Central memory CD8-positive, alpha-beta T cell (primary cell): ENCODE measurements around the gene SPRN.
A peak's percentile ranks its signal among the peaks of the same experiment; 100 is the strongest.
"Not testable (repeated sequence)": the region's sequence is repeated elsewhere in the genome, so short reads cannot be mapped to it uniquely, and the experiment has no call there.

Experiments
- ATAC-seq: fragments of 150-1000 bp; cut with Tn5 transposase; replicated peaks from 2 replicates; pipeline ENCODE4 v1.10.0; 2022; ENCODE audit warnings: mild to moderate bottlenecking, moderate FRiP score, moderate number of reproducible peaks; ENCODE audit not compliant: poor library complexity, severe bottlenecking; ENCODE audit errors: extremely low read depth
- DNase-seq, 2 donors: peaks; one replicate each; pipeline ENCODE4 v3.0.0; 2021; ENCODE audit warnings: low spot score in 2 of 2
- H3K27ac Mint-ChIP-seq: one replicate; pipeline ENCODE4 v1.8.0; 2022; ENCODE audit warnings: low read depth, mild to moderate bottlenecking, moderate library complexity, mixed read lengths
- H3K27me3 Mint-ChIP-seq: one replicate; pipeline ENCODE4 v1.8.0; 2022; ENCODE audit warnings: mixed read lengths
- H3K36me3 Mint-ChIP-seq: one replicate; pipeline ENCODE4 v1.8.0; 2022; ENCODE audit warnings: mild to moderate bottlenecking, moderate library complexity, mixed read lengths; ENCODE audit not compliant: insufficient read depth
- H3K4me1 Mint-ChIP-seq: one replicate; pipeline ENCODE4 v1.8.0; 2022; ENCODE audit warnings: mixed read lengths
- H3K4me3 Mint-ChIP-seq: one replicate; pipeline ENCODE4 v1.8.0; 2022; ENCODE audit warnings: mild to moderate bottlenecking, moderate library complexity, mixed read lengths
- H3K9me3 Mint-ChIP-seq: one replicate; pipeline ENCODE4 v1.8.0; 2022; ENCODE audit warnings: mixed read lengths

SPRN gene, protein sequence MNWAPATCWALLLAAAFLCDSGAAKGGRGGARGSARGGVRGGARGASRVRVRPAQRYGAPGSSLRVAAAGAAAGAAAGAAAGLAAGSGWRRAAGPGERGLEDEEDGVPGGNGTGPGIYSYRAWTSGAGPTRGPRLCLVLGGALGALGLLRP

DNA sequence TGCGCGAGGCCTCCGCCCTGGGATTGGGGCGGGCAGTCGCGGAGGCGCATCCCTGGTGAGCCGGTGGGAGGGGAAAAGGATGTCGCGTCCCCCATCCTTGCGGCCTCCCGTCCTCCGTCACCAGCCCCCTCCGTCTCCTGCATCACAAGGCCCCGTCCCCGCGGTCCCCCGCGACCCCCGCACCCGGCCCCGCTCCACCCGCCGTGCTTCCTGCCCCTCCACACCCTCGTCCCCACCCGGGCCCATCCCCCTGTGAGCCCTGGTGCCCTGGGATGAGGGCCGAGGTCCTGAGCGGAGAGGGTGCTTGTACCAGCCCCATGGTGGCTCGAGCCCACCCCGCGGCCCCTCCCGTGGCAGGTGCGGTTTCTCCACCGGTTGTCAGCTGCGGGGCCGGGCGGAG, at the start of gene SPRN:
TSS of gene SPRN (minus strand) at position 25 of the 400 bp plus-strand sequence. CDS start 944 bp downstream, outside the sequence.
- H3K27ac Mint-ChIP-seq, ATAC-seq, H3K36me3 Mint-ChIP-seq, H3K27me3 Mint-ChIP-seq, H3K4me1 Mint-ChIP-seq, H3K9me3 Mint-ChIP-seq, DNase-seq: not testable (repeated sequence)
- peak within 1 kb of the TSS; percentile 25 for H3K4me3 Mint-ChIP-seq

DNA sequence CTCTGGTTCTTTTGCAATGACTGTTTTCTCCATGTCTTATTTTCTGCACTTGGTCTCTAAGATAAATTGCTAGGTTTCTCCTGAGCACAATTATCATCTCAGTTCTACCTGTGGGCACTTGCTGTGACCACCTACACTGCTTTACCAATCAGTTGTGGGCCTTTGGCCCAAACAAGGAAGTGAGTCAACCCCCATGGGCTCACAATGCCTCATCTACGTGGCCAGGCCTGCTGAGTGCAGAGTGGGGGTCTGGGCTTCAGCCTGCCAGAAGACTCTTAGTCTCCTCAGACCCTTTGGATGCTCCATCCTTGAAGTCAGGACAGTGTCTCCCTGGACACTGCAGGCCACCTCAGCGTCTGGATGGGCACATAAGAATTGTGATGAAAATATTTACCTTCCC, 49.6 kb upstream of the SPRN start:
- Mint-ChIP-seq H3K27ac (no peak overlapping the region), H3K4me3 (no peak overlapping the region), H3K36me3 (no peaks in the 10 kb centered on the region), H3K9me3 (no peaks in the 10 kb centered on the region), H3K4me1 (peaks cover 14% of the 10 kb centered on the region), H3K27me3 (no peaks in the 10 kb centered on the region)
- ATAC-seq (no peak), DNase-seq (no peak)

DNA sequence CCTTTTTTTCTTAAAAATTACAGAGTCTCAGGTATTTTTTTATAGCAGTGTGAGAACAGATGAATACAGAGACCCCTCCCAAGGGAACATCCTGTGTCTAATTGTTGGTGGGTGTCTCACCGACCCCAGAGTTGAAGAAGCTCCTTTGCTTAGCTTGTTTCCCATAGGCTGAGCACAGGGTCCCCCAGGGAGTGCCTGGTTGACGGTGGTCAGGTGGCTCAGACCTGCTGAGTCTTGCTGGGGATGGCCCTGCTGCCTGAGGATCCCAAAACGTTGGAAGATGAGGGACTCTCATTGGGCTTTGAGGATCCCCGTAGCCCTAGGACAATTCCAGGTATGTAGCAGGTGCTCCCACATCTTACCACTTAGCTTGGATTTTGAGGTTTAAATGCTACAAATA, 48.8 kb upstream of the SPRN start:
- Mint-ChIP-seq H3K4me3 (no peak overlapping the region), H3K27me3 (no peaks in the 10 kb centered on the region), H3K36me3 (no peaks in the 10 kb centered on the region), H3K27ac (no peak overlapping the region), H3K9me3 (no peaks in the 10 kb centered on the region), H3K4me1 (peaks cover 14% of the 10 kb centered on the region)
- no peak for DNase-seq
- no peak for ATAC-seq

DNA sequence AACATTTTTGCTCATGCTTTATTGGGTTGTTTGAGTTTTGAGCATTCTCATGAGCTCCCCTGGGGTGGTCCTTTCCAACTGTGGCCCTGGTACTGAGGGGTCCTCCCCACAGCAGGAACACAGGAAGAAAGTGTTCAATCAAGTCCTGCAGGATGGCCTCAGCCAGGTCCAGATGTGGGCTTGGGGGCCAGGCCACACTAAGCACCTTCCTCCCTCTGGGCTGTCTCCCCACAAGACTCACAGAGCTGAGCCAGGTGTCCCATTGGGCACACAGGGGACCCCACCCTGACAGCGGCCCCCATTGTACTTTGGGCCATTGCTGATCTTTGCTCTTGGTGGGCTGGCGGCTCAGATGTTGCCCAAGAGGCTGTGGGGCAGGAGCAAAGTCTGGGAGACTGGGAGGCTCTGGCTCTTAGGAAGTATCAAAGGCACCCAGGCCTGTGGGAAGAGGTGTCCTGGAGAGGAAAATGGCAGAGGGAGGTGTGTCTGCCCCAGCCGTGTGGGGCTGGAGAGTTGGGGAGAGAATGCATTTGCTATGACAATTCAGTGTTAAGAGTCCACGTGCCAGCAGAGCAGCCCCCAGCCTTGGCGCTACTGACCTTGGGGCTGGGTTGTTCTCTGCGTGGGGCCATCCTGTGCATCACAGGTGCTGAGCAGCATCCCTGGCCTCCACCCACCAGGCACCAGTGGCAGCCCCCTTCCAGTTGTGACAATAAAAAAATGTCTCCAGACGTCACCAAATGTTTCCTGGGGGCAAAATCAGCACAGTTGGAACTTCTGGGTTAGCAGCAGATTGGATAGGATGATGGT, 47.1 kb upstream of the SPRN start:
- peaks cover 14% of the 10 kb centered on the region for H3K4me1 Mint-ChIP-seq
- peak overlapping the region; percentile 55 for H3K27ac Mint-ChIP-seq
- H3K27me3 Mint-ChIP-seq: no peaks in the 10 kb centered on the region
- DNase-seq (no peak), ATAC-seq (no peak)
- H3K4me3 Mint-ChIP-seq: no peak overlapping the region
- no peaks in the 10 kb centered on the region for H3K36me3 Mint-ChIP-seq
- H3K9me3 Mint-ChIP-seq: no peaks in the 10 kb centered on the region

DNA sequence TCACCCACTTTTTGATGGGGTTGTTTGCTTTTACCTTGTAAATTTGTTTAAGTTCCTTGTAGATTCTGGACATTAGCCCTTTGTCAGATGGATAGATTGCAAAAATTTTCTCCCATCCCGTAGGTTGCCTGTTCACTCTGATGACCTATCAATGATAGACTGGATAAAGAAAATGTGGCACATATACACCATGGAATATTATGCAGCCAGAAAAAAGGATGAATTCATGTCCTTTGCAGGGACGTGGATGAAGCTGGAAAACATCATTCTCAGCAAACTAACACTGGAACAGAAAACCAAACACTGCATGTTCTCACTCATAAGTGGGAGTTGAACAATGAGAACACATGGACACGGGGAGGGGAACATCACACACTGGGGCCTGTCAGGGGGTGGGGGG, 44.8 kb upstream of the SPRN start:
- H3K4me1 Mint-ChIP-seq, H3K27ac Mint-ChIP-seq, H3K36me3 Mint-ChIP-seq, DNase-seq, H3K27me3 Mint-ChIP-seq, H3K4me3 Mint-ChIP-seq, ATAC-seq, H3K9me3 Mint-ChIP-seq: not testable (repeated sequence)

DNA sequence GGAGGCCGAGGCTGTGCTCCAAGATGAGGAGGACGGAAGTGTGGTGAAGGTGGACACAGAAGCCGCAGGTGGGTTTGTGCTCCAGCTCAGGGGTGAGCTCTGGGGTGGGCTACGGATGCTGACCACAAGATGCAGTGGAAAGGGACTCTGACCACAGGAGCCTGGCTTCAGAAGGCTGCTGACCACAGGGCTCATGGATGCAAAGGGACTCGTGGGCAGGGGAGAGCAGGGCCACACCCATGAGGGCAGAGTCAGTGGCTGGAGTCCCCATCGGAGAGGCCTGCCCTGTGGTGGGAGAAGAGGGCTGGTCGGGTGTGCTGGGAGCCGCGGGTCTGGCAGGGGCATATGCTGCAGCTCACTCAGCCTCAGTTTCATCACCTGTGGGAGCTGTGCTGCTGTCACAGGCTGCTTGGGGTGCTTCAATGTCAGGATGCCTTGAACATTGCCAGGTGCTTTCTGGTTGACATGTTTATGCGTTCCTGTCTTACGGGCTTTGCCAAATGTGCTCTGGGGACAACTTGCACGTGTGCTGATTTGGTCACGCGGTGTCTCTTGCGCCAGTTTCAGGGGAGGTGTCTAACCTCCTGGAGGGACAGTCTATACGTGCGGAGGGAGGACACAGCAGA, 43.0 kb upstream of the SPRN start:
- Mint-ChIP-seq H3K36me3 (no peaks in the 10 kb centered on the region), H3K4me1 (no peaks in the 10 kb centered on the region)
- ATAC-seq: no peak

DNA sequence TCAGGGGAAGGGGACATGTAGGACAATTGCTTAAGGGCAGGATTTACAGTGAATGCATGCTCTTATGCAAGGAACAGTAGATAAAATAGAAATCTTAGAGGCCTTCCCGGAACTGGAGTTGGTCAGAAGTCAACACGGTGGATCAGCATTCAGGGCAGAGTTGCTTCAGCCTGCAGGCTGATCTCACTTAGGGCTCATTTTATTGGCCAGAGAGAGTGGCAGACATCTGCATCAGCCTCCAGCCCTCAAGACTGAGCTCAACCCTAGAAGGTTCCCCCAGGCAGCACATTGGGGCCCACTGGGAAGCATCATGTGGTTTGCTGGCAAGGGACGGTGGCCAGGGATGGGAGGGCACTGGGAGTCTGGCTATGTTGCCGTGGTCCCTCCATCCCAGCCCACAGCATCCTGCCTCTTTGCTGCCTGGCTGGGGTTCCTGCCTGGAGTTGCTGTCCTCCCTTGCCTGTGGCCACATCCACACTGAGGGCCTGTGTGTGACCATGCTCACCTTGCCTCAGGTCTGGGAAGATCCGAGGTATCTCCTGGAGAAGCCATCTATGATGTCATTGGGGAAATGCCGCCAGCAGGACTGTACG, 42.4 kb upstream of the SPRN start:
- peak in 1 of 2 donors; percentile 6 for DNase-seq
- Mint-ChIP-seq H3K4me3 (no peak overlapping the region), H3K27me3 (no peaks in the 10 kb centered on the region), H3K4me1 (no peaks in the 10 kb centered on the region), H3K9me3 (no peaks in the 10 kb centered on the region), H3K27ac (no peak overlapping the region), H3K36me3 (no peaks in the 10 kb centered on the region)
- no peak for ATAC-seq

More for the DNA sequence above, 43.0 kb upstream of the SPRN start:
- no peak overlapping the region for H3K4me3 Mint-ChIP-seq
- no peak for DNase-seq
- no peaks in the 10 kb centered on the region for H3K9me3 Mint-ChIP-seq
- H3K27ac Mint-ChIP-seq: no peak overlapping the region
- H3K27me3 Mint-ChIP-seq: no peaks in the 10 kb centered on the region

DNA sequence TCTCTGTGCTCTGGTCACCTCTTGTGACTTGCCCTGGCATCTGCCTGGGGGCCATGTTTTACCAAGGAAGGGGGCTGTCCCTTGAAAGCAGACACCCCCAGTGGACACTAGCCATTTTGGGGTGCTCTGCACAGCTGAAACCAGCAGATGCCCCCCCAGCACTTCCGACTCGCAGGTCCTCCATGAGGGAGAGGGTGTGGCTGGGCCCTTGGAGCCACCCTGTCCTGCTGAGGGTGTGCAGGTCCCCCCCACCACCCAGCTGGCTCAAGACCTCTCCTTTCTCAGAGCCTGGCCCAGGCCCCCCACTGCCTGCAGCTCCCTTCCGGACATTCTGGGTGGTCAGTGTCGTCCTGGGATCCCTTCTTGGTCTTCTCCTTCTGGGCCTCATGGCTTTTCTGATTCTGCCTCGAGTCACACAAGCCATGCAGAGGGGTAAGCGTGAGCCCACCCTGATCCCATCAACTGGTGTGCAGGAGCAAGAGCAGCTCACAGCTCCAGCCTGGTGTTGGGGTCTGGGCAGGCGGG, 41.6 kb upstream of the SPRN start:
- no peak for ATAC-seq
- Mint-ChIP-seq H3K4me3 (no peak overlapping the region), H3K27ac (no peak overlapping the region), H3K9me3 (no peaks in the 10 kb centered on the region), H3K27me3 (no peaks in the 10 kb centered on the region), H3K36me3 (no peaks in the 10 kb centered on the region), H3K4me1 (no peaks in the 10 kb centered on the region)
- DNase-seq: peak in 1 of 2 donors; percentile 7

DNA sequence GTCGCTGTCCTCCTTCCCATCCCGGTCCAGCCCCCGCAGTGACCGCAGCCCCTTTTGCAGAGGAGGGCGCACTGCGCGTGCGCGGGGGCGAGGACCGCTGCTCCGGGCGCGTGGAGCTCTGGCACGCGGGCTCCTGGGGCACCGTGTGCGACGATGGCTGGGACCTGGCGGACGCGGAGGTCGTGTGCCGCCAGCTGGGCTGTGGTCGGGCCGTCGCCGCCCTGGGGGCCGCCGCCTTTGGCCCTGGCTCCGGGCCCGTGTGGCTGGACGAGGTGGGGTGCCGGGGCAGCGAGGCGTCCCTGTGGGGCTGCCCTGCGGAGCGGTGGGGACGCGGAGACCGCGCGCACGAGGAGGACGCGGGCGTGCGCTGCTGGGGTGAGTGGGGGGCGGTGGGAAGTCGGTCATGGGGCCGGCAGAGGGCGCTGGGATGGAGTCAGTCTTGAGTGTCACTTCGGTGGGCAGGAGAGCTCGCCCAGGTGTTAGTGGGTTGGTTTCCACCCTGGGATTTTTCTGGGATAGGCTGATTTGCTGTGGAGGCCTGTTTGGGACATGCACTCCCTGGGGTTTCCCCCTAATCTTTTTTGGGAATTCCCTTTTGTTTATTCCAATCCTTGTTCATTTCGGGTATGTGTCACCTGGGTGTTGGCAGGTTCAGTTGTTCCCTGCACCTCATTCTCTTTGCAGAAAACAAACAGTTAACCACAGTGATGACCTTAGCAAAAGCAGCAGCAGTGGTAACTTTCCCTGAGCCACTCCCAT, 40.9 kb upstream of the SPRN start:
- H3K9me3 Mint-ChIP-seq: no peaks in the 10 kb centered on the region
- H3K4me1 Mint-ChIP-seq: no peaks in the 10 kb centered on the region
- DNase-seq: peak in 1 of 2 donors; percentile 5

DNA sequence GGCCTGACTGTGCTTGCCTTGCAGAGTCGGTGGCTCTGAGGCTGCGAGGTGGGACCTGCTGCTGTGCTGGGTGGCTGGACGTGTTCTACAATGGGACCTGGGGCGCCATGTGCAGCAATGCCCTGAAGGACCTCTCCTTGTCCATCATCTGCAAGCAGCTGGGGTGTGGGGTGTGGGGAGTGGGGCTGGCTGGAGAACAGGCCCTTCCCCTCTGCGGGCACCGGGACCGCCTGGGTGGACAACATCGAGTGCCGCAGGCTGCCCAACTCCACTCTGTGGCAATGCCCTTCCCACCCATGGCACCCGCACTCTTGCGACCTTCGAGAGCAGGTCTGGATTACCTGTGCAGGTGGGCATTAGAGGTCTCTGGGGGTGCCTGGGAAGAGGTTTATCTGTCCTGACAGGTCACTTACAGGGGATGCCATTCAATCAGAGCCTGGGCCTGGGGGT, 40.2 kb upstream of the SPRN start:
- ATAC-seq (no peak), DNase-seq (no peak)
- Mint-ChIP-seq H3K36me3 (no peaks in the 10 kb centered on the region), H3K4me1 (no peaks in the 10 kb centered on the region), H3K27me3 (no peaks in the 10 kb centered on the region), H3K27ac (no peak overlapping the region), H3K9me3 (no peaks in the 10 kb centered on the region), H3K4me3 (no peak overlapping the region)

More for the DNA sequence above, 40.9 kb upstream of the SPRN start:
- Mint-ChIP-seq H3K27me3 (no peaks in the 10 kb centered on the region), H3K4me3 (no peak overlapping the region), H3K36me3 (no peaks in the 10 kb centered on the region), H3K27ac (no peak overlapping the region)
- no peak for ATAC-seq

DNA sequence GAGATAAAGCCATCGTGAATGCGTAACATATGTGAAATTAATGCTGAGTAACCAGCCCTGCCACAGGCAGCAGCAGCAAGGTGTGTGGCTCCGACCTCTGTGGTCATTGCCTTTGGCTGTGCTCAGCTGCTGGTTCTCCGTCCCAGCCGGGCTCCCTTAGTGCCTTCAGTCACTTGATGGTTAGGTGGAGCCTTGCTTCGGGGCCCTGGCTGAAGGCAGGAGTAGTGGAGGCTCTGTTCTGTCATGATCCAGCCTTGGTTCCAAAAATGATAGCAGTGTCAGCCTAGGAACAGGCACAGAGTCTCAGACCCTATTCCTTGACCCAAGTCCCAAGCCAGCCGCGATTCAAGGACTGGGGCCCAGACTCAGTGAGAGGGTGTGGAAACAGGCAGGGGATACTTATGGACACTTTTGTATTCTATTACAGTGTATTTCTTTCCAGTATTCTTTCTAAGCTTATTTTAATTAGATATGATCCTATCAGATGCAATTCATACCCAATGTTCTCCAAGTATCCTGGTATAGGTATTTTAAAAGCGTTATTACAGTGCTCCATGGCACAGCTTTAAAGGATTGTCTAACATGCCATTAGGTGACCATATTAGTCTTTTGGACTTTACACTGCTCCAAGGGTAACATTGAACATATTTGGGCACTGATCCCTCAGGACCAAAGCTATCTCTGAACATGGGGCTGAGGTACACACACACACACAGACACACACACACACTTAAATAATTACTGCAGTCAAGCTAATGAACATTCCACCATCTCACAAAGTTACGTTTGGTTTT, 38.3 kb upstream of the SPRN start:
- H3K9me3 Mint-ChIP-seq: no peaks in the 10 kb centered on the region
- no peaks in the 10 kb centered on the region for H3K27me3 Mint-ChIP-seq
- no peak for DNase-seq
- H3K27ac Mint-ChIP-seq: no peak overlapping the region
- H3K36me3 Mint-ChIP-seq: peaks cover 4% of the 10 kb centered on the region
- no peak for ATAC-seq
- H3K4me3 Mint-ChIP-seq: no peak overlapping the region
- H3K4me1 Mint-ChIP-seq: no peaks in the 10 kb centered on the region
